HG03060 (cell line): ENCODE results near the gene RNF10.
"Not testable (repeated sequence)": the region's sequence is repeated elsewhere in the genome, so short reads cannot be mapped to it uniquely, and the experiment has no call there.

Source experiments
- ATAC-seq: cut with Tn5 transposase; IDR thresholded peaks from one replicate; pipeline ENCODE4 v1.9.1; 2021; ENCODE audit warnings: low read depth, moderate number of reproducible peaks; ENCODE audit not compliant: unreplicated experiment

Gene RNF10

DNA sequence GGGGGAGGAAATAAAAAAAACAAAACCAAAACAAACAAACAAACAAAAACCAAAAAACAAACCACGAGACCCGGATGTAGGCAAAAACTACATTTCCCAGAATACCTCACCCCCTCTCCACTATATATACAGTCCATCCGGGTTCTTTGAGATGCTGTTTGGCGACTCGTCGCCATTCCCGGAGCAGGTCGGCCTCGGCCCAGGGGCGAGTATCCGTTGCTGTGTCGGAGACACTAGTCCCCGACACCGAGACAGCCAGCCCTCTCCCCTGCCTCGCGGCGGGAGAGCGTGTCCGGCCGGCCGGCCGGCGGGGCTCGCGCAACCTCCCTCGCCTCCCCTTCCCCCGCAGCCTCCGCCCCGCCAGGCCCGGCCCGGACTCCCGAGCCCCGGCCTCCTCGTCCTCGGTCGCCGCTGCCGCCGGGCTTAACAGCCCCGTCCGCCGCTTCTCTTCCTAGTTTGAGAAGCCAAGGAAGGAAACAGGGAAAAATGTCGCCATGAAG, at the start of gene RNF10:
TSS of gene RNF10 (plus strand) at position 154 of the 500 bp plus-strand sequence. CDS start 456 bp downstream, outside the sequence.
- ATAC-seq, result peak; percentile 37

DNA sequence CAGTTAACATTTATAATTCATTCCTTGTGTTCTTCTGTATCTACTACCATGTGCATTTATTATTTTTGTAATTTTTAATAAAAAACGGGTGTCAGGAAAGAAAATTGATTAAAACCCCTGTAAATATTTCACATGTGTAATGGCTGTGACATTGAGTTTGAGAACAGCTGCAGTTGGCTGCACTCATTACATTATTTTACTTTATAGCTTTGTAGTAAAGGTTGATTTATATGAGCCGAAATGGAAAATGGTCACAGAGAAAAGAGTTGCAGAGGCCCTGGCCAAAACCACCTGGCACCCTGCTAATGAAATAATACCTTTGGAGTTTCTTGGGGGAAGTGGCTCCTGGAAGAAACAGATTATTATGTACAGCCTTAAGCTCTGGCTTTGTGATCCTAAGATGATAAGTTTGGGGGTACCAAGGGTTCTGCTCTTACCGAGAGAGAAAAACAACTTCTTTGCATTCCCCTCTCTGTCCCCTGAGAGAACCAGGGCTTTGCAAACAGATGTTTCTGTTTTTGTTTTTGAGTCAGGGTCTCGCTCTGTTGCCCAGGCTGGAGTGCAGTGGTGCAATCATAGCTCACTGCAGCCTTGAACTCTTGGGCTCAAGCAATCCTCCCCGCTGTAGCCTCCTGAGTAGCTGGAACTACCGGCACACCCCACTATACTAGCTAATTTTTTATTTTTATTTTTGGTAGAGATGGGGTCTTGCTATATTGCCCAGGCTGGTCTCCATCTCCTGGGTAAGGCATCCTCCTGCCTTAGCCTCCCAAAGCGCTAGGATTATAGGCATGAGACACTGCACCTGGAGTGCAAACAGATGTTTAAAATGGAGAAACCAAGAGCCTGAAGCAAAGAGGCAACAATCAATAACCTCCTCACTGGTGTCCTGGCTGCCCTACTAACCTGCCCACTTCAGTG, 47.9 kb upstream of the RNF10 start:
- ATAC-seq, result no peak

DNA sequence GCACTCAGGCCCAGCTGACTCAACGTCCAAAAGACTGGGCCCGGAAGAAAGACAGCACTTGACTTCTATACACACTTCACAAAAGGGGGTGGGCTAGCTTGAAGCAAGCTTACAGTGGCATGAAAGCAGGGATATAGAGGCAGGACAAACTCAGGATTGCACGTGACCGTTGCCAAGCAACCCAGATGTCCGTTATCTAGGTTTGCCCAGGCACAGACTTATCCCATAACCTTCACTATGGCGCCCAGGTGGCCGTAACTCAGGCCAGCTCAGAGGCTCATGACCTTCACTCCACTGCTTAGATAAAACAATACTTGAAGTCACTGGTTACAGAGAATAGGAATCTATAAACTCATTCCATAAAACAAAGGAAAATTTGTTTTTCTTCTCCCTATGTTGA, 46.6 kb upstream of the RNF10 start:
- not testable (repeated sequence) for ATAC-seq

DNA sequence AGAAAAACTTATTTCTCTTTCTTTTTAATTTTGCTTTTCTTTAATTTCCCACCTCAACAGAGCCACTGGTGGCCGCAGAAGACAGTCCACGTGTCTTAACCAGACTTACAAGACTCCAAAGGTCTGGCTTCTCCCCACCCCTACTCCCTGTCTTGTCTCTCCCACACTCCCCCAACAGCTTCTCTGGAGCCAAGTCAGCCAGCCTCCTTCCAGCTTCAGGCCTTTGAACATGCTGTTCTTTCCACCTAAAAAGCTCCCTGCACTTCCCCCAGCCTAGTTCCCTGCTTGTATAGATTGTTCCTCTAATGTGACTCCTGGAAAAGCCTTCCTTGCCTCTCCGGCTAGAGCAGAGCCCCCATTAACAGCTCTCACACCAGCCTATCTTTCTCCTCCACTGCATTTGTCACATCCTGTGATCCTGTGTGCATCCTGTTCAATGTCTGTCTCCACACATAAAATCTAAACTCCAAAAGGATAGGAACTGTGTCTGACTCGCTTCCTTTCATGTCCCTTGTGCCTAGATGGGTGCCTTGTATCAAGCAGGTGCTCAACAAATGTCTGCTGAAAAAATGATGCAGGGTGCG, 46.0 kb upstream of the RNF10 start:
- no peak for ATAC-seq

DNA sequence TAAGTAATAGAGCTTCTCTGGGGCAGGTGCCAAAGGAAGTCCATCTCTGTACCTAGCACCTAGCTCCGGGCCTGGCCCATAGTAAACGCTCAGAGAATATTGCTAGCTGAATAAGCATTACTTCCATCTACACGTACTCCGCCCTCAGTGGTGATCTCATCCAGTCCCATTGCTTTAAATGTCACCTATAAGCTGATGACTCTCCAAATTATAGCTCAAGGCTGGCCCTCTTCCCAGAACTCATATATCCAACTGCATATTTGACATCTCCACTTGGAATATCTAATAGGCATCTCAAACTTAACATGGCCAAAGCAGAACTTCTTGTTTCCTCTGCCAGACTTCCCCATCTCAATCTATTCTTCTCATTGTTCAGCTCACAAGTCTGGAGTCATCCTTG, 45.1 kb upstream of the RNF10 start:
- ATAC-seq, result no peak

DNA sequence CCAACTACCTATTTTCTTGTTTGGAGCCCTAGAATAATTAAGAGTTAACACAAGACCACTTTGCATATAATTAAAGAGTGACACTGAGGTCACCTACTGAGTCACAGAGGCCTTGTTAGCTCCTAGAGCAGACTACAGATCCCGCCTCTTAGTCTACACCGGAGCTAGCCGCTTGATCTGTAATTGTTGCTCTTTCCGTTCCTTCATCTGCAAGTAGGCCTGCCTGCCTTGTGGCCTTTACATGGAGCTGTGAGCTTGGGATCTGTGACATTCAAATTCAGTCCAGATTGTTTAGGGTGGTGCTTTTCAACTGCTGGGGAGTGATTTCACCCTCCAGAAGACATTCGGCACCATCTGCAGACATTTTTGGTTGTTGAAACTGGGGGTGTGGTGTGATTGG, 43.8 kb upstream of the RNF10 start:
- ATAC-seq, result no peak

DNA sequence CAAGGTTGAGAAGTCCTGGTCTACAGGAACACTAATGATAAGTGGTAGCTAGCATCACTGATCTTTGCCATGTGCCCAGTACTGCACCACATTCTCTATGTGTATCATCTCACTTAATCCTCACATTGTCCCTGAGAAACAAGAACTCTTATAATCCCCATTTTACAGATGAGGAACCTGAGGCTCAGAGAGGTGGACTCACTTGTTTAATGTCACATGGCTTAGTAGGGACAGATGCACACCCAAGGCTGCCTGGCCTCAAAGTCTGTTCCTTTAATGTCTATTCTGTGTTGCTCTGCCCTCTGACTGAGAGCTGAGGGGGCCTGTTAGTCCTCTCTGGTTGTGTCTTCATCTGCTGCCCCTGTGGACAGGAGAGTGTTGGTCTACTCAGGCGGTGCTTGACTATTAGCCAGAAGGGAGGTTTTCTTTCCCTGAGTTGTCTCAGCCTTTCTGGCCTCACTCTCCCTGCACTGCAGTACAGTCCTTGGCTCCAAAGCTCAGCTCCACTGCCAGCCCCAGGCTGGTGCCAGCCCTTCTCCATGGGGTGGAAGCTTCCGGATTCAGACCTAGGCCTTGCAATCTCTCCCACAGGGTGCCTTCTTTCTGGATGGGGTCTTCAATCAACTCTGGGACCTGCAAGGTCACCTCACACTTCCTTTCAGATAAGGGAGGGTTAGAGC, 43.2 kb upstream of the RNF10 start:
- ATAC-seq, result no peak

DNA sequence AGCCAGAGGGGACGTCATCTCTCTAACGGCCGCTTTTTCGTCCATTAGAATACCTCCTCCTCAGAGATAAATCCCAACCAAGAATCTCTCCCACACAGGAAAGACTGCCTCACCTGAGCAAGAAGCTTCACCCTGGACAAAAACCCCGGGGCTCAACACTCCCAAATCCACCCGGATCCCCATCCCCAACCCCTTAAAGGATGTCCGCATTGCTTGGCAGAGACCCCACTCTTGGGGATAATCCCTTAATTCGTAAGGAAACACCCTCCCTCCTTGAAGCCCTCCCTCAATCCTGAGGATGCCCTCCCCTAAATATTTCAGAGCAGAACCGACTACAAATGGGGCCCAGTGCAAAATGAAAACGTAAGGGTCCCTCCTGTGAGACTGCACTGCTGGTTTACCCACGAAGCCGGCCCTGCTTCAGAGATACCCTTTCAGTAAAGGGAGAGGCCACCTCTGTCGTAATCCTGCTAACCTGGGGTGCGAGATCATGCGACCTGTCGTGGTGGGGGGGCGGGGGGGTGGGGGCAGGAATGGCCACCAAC, 38.9 kb upstream of the RNF10 start:
- ATAC-seq, result no peak

DNA sequence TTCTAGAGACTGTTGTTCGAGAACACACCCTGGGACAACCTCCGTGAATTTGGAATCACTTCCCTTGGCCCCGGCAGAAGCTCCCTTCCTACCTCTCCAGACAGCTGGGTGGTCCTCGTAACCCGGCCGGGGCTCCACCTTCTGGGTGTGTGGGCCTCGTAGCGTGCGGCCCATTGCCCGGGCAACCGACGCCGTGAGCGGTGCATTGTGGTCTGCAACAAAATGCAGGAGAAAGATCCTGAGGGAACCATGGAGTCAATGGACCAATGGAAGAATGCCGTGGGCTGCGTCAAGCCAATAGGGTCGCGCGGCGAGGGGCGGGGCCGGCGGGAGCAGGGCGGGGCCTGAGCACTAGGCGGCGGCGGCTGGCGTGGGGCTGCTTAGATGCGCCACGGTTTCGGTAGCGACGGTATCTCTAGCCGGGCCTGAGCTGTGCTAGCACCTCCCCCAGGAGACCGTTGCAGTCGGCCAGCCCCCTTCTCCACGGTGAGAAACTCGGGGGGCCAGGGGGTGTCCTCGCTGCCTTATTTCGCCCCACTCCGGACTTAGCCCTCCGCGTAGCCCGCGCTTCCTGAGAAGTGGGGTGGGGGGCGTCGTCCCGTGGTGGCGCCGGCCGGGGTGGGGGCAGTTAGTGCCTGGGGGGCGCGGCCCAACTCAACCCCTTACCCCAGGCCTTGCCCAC, 38.3 kb upstream of the RNF10 start, which contains the start of gene DYNLL1:
TSS of gene DYNLL1 (plus strand) at position 383 of the 682 bp plus-strand sequence. CDS start 309 bp downstream, outside the sequence.
- peak; percentile 91 for ATAC-seq

DNA sequence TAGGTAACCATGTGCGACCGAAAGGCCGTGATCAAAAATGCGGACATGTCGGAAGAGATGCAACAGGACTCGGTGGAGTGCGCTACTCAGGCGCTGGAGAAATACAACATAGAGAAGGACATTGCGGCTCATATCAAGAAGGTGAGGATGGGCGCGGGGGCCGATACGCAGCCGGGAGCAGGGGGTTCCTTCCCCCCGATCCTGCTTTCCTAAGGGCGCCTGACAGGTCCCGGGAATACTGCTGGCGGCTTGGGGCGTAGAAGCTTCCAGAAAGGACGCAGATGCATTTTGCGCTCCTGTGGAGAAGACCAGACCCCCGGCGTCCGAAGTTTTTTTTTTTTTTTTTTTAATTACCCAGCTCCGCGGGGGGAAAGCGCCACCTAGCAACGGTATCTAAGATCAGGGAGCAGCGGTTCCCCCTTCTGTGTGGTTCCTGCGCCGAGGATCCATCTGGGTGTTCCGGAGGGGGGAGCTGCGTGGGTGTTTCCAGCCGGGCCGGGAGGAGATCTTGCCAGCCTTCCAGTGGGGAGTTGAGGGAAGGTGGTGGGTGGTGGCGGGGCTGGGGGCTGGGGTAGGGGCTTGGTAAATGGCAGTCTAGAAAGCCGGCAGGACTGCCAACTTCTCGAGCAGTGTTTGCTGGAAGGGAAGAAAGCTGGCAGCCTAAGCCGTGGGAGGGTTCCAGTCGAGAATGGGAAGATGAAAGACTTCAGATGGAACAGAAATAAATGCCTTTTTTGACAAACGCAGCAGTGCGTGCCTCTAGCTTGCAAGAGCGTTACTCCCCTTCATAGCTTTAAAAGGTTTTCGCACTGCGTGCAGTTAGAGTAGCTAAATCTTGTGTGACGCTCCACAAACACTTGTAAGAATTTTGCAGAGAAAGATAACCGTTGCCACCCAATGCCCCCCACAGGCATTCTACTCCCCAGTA, 37.5 kb upstream of the RNF10 start:
- ATAC-seq, result no peak

DNA sequence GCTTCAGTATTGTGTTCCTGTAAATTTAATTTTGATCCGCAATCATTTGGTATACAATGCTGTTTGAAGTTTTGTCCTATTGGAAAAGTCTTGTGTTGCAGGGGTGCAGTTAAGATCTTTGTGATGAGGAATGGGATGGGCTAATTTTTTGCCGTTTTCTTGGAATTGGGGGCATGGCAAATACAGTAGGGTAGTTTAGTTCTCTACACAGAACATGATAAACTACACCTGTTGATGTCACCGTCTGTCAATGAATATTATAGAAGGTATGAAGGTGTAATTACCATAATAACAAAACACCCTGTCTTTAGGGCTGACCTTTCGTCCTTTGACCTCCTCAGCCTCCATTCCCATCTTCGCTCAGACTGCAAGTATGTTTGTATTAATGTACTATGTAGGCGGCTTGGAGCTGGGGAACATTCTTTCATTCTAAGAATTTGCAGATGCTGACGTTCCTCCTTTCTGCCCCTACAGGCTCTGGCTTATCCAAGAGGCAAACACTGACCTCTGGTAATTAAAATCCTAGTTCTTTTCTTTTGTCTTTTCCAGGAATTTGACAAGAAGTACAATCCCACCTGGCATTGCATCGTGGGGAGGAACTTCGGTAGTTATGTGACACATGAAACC, 36.5 kb upstream of the RNF10 start:
- ATAC-seq, result no peak

DNA sequence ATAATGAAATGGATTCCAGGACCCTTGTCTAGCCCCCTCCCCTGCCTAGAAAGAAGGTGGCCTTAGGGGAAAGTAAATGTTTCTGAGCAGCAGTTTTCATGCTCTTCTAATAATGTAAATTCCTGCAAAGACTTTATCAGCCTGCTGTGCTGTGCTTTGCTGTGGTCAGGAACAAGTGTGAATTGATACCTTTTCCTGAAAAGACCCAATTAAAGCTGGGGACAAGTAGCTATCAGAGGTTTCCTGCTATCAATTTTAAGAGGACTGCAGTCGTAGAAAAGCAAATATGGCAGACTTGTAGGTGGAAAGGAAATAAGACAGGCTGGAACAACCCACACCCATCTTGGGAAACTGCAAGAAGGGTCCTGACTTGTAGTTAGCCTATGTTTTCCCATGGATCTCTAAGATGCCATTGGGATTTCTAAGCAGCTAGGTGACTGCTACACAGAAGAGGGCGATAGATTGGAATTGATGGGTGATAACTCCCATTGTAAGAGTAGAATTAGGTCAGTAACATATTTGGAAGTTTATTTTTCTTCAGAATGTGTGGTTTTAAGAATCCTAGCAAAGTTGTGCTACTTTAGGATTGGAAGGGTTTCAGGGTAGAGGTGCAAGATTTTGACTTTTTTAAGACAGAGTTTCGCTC, 35.2 kb upstream of the RNF10 start:
- ATAC-seq, result no peak

DNA sequence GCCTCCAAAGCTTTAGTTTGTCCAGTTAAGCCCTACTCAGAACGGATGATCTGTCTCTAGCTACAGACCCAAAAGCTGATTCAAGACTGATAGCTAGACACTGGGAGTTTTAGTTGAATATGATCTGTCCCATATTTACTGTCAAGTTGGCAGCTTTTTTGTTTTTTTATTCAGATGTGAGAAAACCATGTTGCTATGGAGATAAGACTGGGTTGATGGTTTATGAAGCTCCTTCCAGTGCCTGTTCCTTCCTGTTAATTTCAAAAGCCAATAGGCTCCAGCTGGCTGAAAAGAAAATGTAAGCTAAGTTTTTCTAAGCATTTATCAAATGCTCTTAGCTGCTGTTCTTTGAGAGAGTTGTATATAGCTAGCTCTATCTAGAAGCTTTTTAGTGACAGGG, 33.6 kb upstream of the RNF10 start:
- ATAC-seq, result no peak

DNA sequence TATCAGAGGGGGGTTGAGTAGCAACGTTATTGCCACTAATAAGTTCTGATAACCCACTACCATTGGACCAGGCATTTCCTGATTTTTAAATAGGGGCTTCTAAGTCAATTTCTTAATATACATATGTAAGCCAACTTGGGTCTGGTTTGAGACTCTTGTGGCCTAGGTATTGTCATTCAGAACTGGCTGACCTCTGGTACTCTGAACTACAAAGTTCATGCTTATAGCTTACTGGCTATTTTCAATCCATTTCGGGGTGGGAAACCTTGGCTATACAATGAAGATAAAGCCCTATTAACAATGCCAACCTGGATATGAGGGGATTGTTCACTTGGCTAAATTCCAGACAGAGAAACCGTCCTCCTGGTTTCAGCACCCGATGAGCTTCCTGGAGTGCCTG, 29.6 kb upstream of the RNF10 start:
- ATAC-seq, result no peak

DNA sequence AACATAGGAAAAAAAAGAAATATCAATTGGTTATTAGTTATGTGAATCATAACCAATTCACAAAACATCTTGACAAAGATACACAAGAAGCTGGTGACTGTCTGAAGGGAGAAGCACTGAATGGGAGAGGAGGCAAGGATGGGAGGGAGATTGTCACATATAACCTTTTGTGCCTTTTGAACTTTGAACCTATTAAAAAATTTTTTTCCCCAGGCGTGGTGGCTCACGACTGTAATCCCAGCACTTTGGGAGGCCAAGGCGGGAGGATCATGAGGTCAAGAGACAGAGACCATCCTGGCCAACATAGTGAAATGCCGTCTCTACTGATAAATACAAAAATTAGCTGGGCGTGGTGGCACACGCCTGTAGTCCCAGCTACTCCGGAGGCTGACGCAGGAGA, 25.6 kb upstream of the RNF10 start:
- no peak for ATAC-seq

DNA sequence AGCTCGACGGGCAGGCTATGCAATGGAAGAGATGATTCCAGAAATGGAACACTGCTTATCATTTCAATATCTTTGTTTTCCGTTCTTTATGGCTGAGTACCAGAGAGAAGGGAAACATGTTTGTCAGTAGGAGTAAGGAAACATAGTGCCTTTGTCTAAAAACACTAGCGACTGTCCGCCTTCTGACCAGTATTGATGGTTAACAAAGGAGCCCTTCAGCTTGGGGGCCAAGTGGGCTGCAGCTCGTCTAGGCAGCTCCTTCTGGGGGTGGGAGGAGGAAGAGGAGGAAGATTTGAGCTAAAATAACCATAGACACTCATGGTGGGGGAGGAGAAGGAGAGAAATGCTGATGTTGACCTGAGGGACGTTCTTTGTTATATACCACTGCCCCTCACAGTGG, 20.2 kb upstream of the RNF10 start:
- no peak for ATAC-seq

DNA sequence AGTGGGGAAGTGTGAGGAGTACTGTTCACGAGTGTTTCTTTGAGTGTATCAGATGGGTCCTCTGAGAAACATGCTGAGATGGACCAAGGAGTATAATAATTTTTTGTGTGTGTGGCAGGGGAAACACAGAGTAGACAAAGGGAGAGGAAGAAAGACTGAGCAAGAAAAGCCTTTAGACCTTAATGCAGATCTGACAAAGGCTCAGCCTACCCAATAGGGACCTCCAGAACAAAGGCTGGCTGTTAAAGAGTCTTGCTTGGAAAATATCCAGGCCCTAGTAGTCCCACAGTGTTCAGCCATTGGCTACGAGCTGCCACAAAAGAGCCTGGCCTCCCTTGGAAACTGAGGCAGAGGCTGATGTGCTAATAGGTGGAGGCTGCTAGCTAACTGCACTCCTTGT, 18.7 kb upstream of the RNF10 start:
- ATAC-seq, result no peak

DNA sequence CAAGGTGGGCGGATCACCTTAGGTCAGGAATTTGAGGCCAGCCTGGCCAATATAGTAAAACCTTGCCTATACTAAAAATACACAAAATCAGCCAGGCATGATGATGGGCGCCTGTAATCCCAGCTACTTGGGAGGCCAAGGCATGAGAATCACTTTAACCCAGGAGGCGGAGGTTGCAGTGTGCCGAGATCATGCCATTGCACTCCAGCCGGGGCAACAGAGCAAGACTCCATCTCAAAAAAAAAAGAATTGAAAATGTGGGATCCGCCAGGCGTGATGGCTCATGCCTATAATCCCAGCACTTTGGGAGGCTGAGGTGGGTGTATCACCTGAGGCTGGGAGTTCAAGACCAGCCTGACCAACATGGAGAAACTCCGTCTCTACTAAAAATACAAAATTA, 14.8 kb upstream of the RNF10 start:
- not testable (repeated sequence) for ATAC-seq
